HepG2 (cell line): ENCODE results near the gene SYTL3.

ENCODE experiments used
- ARNT ChIP-seq: fragments of 450-650 bp; IDR thresholded peaks from 2 replicates; pipeline ENCODE4 v1.6.1; 2017
- DBP ChIP-seq: sonication (generic); formaldehyde crosslinking; IDR thresholded peaks from 2 replicates; pipeline ENCODE4 v1.4.0; 2020; ENCODE audit warnings: missing genetic modification reagents; ENCODE audit errors: not compliant biosample characterization
- POGK ChIP-seq: sonication (generic); formaldehyde crosslinking; conservative IDR thresholded peaks from 2 replicates; pipeline ENCODE4 v1.8.0; 2022; ENCODE audit warnings: mild to moderate bottlenecking, moderate library complexity, missing genetic modification reagents

GRCh38 chr6:158687506-158687905 is 37.7 kb downstream of the SYTL3 start:
- TF ChIP-seq POGK (CRISPR knock-in tag) (no peak), ARNT (no peak), DBP (CRISPR knock-in tag) (no peak)
